AG09319 (cell line): ENCODE measurements around the gene CRISPLD2.

ENCODE experiments used
- DNase-seq: peaks from one replicate; pipeline ENCODE4 v3.0.0-alpha.2; 2010; ENCODE audit warnings: low read depth; ENCODE audit errors: extremely low read depth
- TF ChIP-seq, protein P1 (sequence below): IDR thresholded peaks from 2 replicates; pipeline ENCODE4 v1.5.1; 2011; ENCODE audit warnings: low read depth, mild to moderate bottlenecking, inconsistent platforms, low read length, moderate library complexity

The CRISPLD2 gene

GRCh38 chr16:84842516-84843148 lies 22.8 kb downstream of the CRISPLD2 start:
- TF ChIP-seq, protein P1, sequence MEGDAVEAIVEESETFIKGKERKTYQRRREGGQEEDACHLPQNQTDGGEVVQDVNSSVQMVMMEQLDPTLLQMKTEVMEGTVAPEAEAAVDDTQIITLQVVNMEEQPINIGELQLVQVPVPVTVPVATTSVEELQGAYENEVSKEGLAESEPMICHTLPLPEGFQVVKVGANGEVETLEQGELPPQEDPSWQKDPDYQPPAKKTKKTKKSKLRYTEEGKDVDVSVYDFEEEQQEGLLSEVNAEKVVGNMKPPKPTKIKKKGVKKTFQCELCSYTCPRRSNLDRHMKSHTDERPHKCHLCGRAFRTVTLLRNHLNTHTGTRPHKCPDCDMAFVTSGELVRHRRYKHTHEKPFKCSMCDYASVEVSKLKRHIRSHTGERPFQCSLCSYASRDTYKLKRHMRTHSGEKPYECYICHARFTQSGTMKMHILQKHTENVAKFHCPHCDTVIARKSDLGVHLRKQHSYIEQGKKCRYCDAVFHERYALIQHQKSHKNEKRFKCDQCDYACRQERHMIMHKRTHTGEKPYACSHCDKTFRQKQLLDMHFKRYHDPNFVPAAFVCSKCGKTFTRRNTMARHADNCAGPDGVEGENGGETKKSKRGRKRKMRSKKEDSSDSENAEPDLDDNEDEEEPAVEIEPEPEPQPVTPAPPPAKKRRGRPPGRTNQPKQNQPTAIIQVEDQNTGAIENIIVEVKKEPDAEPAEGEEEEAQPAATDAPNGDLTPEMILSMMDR: no peak
- DNase-seq: no peak

GRCh38 chr16:84843149-84844048 lies 23.6 kb downstream of the CRISPLD2 start:
- TF ChIP-seq, protein P1: no peak
- DNase-seq: no peak

DNA sequence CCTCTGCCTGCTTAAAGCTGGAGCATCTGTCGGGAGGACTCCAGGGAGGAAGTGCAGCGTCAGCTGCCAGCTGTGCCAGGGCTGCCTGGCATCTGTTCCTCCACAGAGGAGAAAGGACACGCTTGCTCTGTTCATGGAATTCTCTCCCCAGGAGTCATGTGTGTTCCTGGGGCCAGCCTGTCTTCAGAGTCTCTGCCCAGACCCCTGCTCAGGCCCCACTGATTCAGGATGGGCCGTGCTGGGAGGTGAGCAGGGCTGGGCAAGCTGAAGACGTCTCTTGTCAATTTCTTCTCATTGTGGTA lies 24.2 kb downstream of the CRISPLD2 start:
- TF ChIP-seq, protein P1: no peak
- DNase-seq: no peak

- TF ChIP-seq, protein P1: no peak
Measured at GRCh38 chr16:84844559-84845495, 25.0 kb downstream of the CRISPLD2 start.

GRCh38 chr16:84845496-84846002 lies 25.8 kb downstream of the CRISPLD2 start:
- DNase-seq: no peak
- TF ChIP-seq, protein P1: no peak

More at GRCh38 chr16:84844559-84845495, 25.0 kb downstream of the CRISPLD2 start:
- no peak for DNase-seq

DNA sequence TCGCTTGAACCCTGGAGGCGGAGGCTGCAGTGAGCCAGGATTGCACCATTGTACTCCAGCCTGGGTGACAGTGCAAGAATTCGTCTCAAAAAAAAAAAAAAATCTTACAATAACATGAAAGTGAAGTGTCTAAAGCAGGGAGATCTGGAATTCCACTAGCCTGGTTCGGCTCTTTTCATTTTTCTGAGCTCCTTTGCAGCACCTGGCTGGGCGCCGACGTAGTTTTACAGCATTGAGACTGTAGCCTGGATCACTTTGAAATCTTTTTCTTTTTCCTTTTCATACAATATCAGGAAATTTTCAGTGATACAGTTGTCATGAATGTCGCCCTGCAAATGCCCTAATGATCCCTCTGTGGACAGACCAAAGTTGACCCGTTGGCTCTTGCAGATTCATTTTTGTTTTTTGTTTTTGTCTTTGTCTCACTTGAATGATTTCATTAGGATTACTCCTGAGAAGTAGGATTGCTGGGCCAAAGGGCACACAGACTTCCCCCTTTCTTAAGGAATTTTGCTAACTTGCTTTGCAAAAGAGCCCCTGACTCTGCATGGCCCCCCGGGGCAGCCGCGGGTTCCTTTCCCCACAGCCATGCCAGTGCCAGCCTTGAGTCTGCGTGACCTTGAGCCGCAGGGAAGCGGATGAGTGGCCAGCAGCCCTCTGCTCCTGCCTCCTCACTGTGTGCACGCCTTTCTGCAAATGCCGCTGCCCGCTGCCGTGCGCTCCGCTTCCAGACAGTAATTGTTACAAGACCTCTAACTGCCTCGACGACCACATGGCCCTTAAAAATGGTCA lies 28.0 kb downstream of the CRISPLD2 start:
- no peak for DNase-seq
- TF ChIP-seq, protein P1: no peak
